HG02981 (cell line): ENCODE data around the gene THBS1.
A peak's percentile ranks its signal among the peaks of the same experiment; 100 is the strongest.

Experiments
- ATAC-seq: cut with Tn5 transposase; IDR thresholded peaks from one replicate; pipeline ENCODE4 v1.9.1; 2021; ENCODE audit warnings: mild to moderate bottlenecking, moderate library complexity; ENCODE audit not compliant: unreplicated experiment

THBS1 gene

GRCh38 chr15:39598958-39599845, 18.3 kb downstream of the THBS1 start:
- ATAC-seq, result no peak

GRCh38 chr15:39599871-39600270, 19.0 kb downstream of the THBS1 start:
- no peak for ATAC-seq

- no peak for ATAC-seq
These were observed 21.3 kb downstream of the THBS1 start for GRCh38 chr15:39602143-39602542.

- no peak for ATAC-seq
These were observed 24.3 kb downstream of the THBS1 start for GRCh38 chr15:39605146-39605545.

- ATAC-seq, result no peak
These were observed 27.6 kb downstream of the THBS1 start for GRCh38 chr15:39608185-39609139.

GRCh38 chr15:39609166-39609916, 28.5 kb downstream of the THBS1 start:
- ATAC-seq, result no peak

- ATAC-seq, result no peak
These were observed 29.8 kb downstream of the THBS1 start for GRCh38 chr15:39610665-39611064.

GRCh38 chr15:39613271-39613670, 32.4 kb downstream of the THBS1 start:
- no peak for ATAC-seq

GRCh38 chr15:39613861-39614260, 33.0 kb downstream of the THBS1 start:
- ATAC-seq, result no peak

- no peak for ATAC-seq
These were observed 36.0 kb downstream of the THBS1 start for GRCh38 chr15:39616731-39617455.

GRCh38 chr15:39618063-39618823, 37.4 kb downstream of the THBS1 start:
- ATAC-seq, result no peak

- no peak for ATAC-seq
These were observed 40.3 kb downstream of the THBS1 start for GRCh38 chr15:39621210-39621609.

- no peak for ATAC-seq
These were observed 41.1 kb downstream of the THBS1 start for GRCh38 chr15:39621976-39622375.

GRCh38 chr15:39622660-39623516, 42.0 kb downstream of the THBS1 start:
- ATAC-seq, result no peak

GRCh38 chr15:39623529-39623931, 42.7 kb downstream of the THBS1 start:
- ATAC-seq, result peak; percentile 88

- no peak for ATAC-seq
These were observed 43.9 kb downstream of the THBS1 start for GRCh38 chr15:39624806-39625205.

- no peak for ATAC-seq
These were observed 44.6 kb downstream of the THBS1 start for GRCh38 chr15:39625451-39625850.

- no peak for ATAC-seq
These were observed 45.0 kb downstream of the THBS1 start for GRCh38 chr15:39625856-39626255.
